AG04449 (cell line): ENCODE data around the gene PTPN21.

ENCODE experiments used
- CTCF ChIA-PET: fragments of 350-600 bp; formaldehyde crosslinking; extraction: SDS; loops from one replicate; lab custom pipeline; 2021; ENCODE audit warnings: antibody characterized with exemption; lab: Yijun Ruan, JAX
- POLR2A ChIA-PET: fragments of 400-600, 350-600 bp; formaldehyde crosslinking; extraction: SDS; loops from one replicate; lab custom pipeline; 2020; ENCODE audit warnings: antibody characterized with exemption, inconsistent platforms; lab: Yijun Ruan, JAX
- DNase-seq: peaks from one replicate; pipeline ENCODE4 v3.0.0-alpha.2; 2010; ENCODE audit warnings: low read depth, low spot score
- H3K4me3 ChIP-seq: 2 replicates; pipeline ENCODE4 v1.5.1; 2011; ENCODE audit warnings: low read depth, mild to moderate bottlenecking, control low read depth, low read length
- CTCF ChIP-seq: IDR thresholded peaks from one replicate; pipeline ENCODE4 v1.5.1; 2011; ENCODE audit warnings: mild to moderate bottlenecking, moderate library complexity, low read length, control low read depth, inconsistent platforms; ENCODE audit not compliant: insufficient read depth; ENCODE audit errors: missing control alignments

PTPN21 gene

GRCh38 chr14:88551094-88551870 is 3.5 kb downstream of the PTPN21 start:
- TF ChIP-seq CTCF, result peak; percentile 44
- H3K4me3 ChIP-seq, result peak overlapping the region; percentile 80
- no peak for DNase-seq
- ChIA-PET POLR2A (no interaction called here), CTCF (interaction anchor here (0.9 to 3.0 kb wide), 3 partner anchors 29 to 362 kb away, joined by 3 to 15 read pairs (median 5); no protein-coding TSS in a partner anchor)

GRCh38 chr14:88550078-88550477 is 4.7 kb downstream of the PTPN21 start:
- POLR2A ChIA-PET, result no interaction called here
- CTCF ChIA-PET, result interaction anchor here (3.0 kb wide), 1 partner anchor 58 kb away, joined by 15 read pairs; no protein-coding TSS in a partner anchor
- no peak for TF ChIP-seq CTCF

GRCh38 chr14:88547386-88547780 is 7.4 kb downstream of the PTPN21 start:
- TF ChIP-seq CTCF, result no peak
- POLR2A ChIA-PET, result no interaction called here
- DNase-seq, result no peak
- H3K4me3 ChIP-seq, result no peak overlapping the region
- CTCF ChIA-PET, result interaction anchor here (0.7 to 1.1 kb wide), 2 partner anchors 26 to 358 kb away, joined by 3 read pairs; no protein-coding TSS in a partner anchor

More at GRCh38 chr14:88550078-88550477, 4.7 kb downstream of the PTPN21 start:
- H3K4me3 ChIP-seq, result no peak overlapping the region
- DNase-seq, result no peak

- ChIA-PET CTCF (interaction anchor here (1.1 kb wide), 1 partner anchor 25 kb away, joined by 3 read pairs; no protein-coding TSS in a partner anchor), POLR2A (no interaction called here)
- H3K4me3 ChIP-seq, result no peak overlapping the region
- no peak for DNase-seq
- no peak for TF ChIP-seq CTCF
Measured at GRCh38 chr14:88546621-88547385, 8.0 kb downstream of the PTPN21 start.

- POLR2A ChIA-PET, result no interaction called here
- CTCF ChIA-PET, result no interaction called here
- DNase-seq, result no peak
- no peak for TF ChIP-seq CTCF
- no peak overlapping the region for H3K4me3 ChIP-seq
Measured at GRCh38 chr14:88545256-88545655, 9.6 kb downstream of the PTPN21 start.
